DOHH2 (cell line): Measurements from ENCODE around the gene VDAC2.

ENCODE experiments used
- H3F3A ChIP-seq: fragments of 200-600 bp; sonication (generic), shearing (Covaris generic); 2 replicates; pipeline ENCODE4 v1.6.0; 2016; ENCODE audit warnings: antibody characterized with exemption, mild to moderate bottlenecking; ENCODE audit not compliant: control insufficient read depth, insufficient read depth
- H3K27ac ChIP-seq: fragments of 200-600 bp; sonication (generic); 2 replicates; pipeline ENCODE4 v1.5.1; 2014; ENCODE audit warnings: low read depth, mild to moderate bottlenecking, low read length, moderate library complexity
- H3K27me3 ChIP-seq: fragments of 200-600 bp; sonication (generic); 2 replicates; pipeline ENCODE4 v1.6.1; 2014; ENCODE audit warnings: mild to moderate bottlenecking, low read length, mixed read lengths; ENCODE audit not compliant: control insufficient read depth
- H3K36me3 ChIP-seq: fragments of 200-600 bp; sonication (generic); 2 replicates; pipeline ENCODE4 v1.6.1; 2014; ENCODE audit warnings: mild to moderate bottlenecking, low read length, moderate library complexity, mixed read lengths; ENCODE audit not compliant: control insufficient read depth
- H3K4me1 ChIP-seq: fragments of 200-600 bp; sonication (generic); 2 replicates; pipeline ENCODE4 v1.6.1; 2014; ENCODE audit warnings: mild to moderate bottlenecking, low read length, mixed read lengths; ENCODE audit not compliant: control insufficient read depth
- H3K4me2 ChIP-seq: fragments of 200-600 bp; sonication (generic); 2 replicates; pipeline ENCODE4 v1.6.0; 2014; ENCODE audit warnings: mild to moderate bottlenecking, low read length, moderate library complexity
- H3K4me3 ChIP-seq: fragments of 200-600 bp; sonication (generic); 2 replicates; pipeline ENCODE4 v1.5.1; 2014; ENCODE audit warnings: mild to moderate bottlenecking, low read length, mixed read lengths
- H3K79me2 ChIP-seq: fragments of 200-600 bp; sonication (generic); 2 replicates; pipeline ENCODE4 v1.6.1; 2014; ENCODE audit warnings: mild to moderate bottlenecking, low read length, mixed read lengths; ENCODE audit not compliant: control insufficient read depth
- H3K9me2 ChIP-seq: fragments of 200-600 bp; sonication (generic); replicated peaks from 2 replicates; pipeline ENCODE4 v1.6.1; 2014; ENCODE audit warnings: mild to moderate bottlenecking, low read length, mixed read lengths; ENCODE audit not compliant: control insufficient read depth
- H3K9me3 ChIP-seq: fragments of 200-600 bp; sonication (generic); 2 replicates; pipeline ENCODE4 v1.6.1; 2014; ENCODE audit warnings: antibody characterized with exemption, low read length, mixed read lengths; ENCODE audit not compliant: control insufficient read depth, insufficient read depth
- H4K20me1 ChIP-seq: fragments of 200-600 bp; sonication (generic); 2 replicates; pipeline ENCODE4 v1.6.0; 2014; ENCODE audit warnings: low read depth, mild to moderate bottlenecking, antibody characterized with exemption, low read length, moderate library complexity; ENCODE audit not compliant: control insufficient read depth, insufficient read depth
- CTCF ChIP-seq: fragments of 200-600 bp; sonication (generic); IDR thresholded peaks from one replicate; pipeline ENCODE4 v1.5.1; 2014; ENCODE audit warnings: antibody characterized with exemption, mild to moderate bottlenecking, low read depth, low read length; ENCODE audit not compliant: poor library complexity, severe bottlenecking
- EZH2phosphoT487 ChIP-seq: fragments of 200-600 bp; sonication (generic); IDR thresholded peaks from 2 replicates; pipeline ENCODE4 v1.6.1; 2017; ENCODE audit warnings: borderline replicate concordance, mild to moderate bottlenecking, antibody characterized with exemption, low read length, moderate library complexity, mixed read lengths

Gene VDAC2

DNA sequence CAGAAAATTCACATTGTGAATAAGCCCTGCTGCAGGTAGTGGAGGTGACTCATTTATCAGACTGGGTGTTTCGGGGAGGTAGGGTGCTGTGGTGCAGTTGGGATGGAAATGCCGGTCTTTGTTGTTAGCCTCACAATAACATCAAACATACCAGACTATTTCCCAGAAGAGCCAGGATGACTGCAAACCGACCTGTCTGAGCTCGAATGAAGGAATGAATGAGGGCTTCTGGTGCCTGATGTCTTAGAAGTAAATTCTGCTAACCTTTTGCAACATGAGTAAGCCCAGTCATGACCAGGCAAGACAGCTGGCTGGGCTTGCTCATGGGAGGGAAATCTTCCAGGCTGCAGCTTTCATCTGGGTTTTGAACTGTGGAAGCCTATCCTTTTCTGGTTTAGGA, 2.4 kb upstream of the VDAC2 start:
- TF ChIP-seq EZH2phosphoT487 (no peak), CTCF (no peak)
- Histone ChIP-seq H3K9me2 (no peaks in the 10 kb centered on the region), H3K27me3 (no peaks in the 10 kb centered on the region), H4K20me1 (peaks cover 9% of the 10 kb centered on the region; the same call in 1 of the 2 replicates), H3K4me3 (no peak overlapping the region), H3F3A (no peaks in the 10 kb centered on the region), H3K36me3 (peaks cover 24% of the 10 kb centered on the region), H3K9me3 (no peaks in the 10 kb centered on the region), H3K79me2 (peaks cover 28% of the 10 kb centered on the region), H3K27ac (no peak overlapping the region), H3K4me2 (no peak overlapping the region), H3K4me1 (peaks cover 23% of the 10 kb centered on the region)

GRCh38 chr10:75209086-75209920, 1.3 kb upstream of the VDAC2 start:
- H3K9me3 ChIP-seq, result no peaks in the 10 kb centered on the region
- H3K9me2 ChIP-seq, result no peaks in the 10 kb centered on the region
- peaks cover 37% of the 10 kb centered on the region for H3K79me2 ChIP-seq
- peaks cover 9% of the 10 kb centered on the region; the same call in 1 of the 2 replicates for H4K20me1 ChIP-seq
- H3K4me3 ChIP-seq, result peak overlapping the region; percentile 89
- H3K27me3 ChIP-seq, result no peaks in the 10 kb centered on the region
- peaks cover 33% of the 10 kb centered on the region for H3K36me3 ChIP-seq
- H3K27ac ChIP-seq, result peak overlapping the region; percentile 80
- peaks cover 23% of the 10 kb centered on the region for H3K4me1 ChIP-seq
- no peaks in the 10 kb centered on the region for H3F3A ChIP-seq
- no peak for TF ChIP-seq CTCF
- TF ChIP-seq EZH2phosphoT487, result no peak
- peak overlapping the region; percentile 93 for H3K4me2 ChIP-seq

- Histone ChIP-seq H3K9me3 (no peaks in the 10 kb centered on the region), H3F3A (no peaks in the 10 kb centered on the region), H3K4me2 (peak overlapping the region; percentile 93), H3K79me2 (peaks cover 43% of the 10 kb centered on the region), H4K20me1 (peaks cover 9% of the 10 kb centered on the region; the same call in 1 of the 2 replicates), H3K27ac (peak overlapping the region; percentile 80), H3K4me3 (peak overlapping the region; percentile 89), H3K36me3 (peaks cover 39% of the 10 kb centered on the region), H3K27me3 (no peaks in the 10 kb centered on the region), H3K9me2 (no peaks in the 10 kb centered on the region), H3K4me1 (peaks cover 23% of the 10 kb centered on the region)
- TF ChIP-seq CTCF (peak; percentile 25), EZH2phosphoT487 (no peak)
Measured at GRCh38 chr10:75209921-75210281, 695 bp upstream of the VDAC2 start.
